Measurements from ENCODE around the gene NOD2.

Gene NOD2

DNA sequence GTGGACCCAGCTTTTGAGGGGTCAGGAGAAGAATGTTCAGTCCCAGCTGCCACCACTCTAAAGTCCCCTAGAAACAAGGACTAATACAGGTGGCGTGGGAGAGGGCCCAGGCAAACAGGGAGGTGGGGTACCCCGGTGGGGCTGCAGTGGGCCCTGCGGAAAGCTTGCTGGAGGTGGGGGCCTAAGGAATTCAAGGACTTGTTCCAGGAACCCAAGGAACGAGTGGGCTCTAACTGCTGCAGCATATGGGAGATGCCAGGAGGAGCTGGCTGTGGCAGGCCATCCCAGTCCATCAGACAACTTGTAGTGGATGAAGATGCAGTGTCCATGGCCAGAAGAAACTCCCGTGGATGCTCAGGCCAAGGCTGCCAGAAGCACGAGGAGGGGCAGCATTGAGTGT is 22.9 kb upstream of the NOD2 start:
- no peak for DNase-seq (ENCODE audit: low spot score)

DNA sequence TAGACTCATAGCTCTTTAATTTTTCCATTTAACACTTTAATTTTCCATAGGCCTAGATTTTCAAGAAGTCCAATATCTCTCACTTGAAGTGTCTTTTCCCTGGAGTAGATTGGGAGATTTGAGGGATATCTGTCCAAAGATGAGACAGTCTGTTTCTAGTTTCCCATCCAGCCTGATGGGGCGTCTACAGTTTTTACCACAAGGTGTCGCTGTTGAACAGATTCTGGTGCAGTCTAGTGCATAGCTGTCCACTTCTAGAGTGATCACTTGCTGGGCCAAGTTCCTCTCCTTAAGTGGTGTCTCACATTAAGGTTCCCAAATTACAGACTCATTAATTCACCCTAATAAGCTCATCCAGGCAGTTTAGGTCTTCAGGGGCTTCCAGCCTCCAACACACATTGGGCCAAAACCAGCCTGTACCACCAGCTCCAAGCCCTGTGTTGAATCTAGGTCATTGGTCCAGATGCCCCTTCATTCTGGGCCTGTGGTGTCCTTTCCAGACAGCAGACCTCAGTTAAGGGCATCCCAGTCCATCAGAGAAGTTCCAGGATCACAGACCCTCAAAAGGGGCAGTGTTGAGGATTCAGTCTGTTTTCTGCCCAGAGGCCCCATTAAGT is 21.7 kb upstream of the NOD2 start:
- no peak for DNase-seq (ENCODE audit: low spot score)

DNA sequence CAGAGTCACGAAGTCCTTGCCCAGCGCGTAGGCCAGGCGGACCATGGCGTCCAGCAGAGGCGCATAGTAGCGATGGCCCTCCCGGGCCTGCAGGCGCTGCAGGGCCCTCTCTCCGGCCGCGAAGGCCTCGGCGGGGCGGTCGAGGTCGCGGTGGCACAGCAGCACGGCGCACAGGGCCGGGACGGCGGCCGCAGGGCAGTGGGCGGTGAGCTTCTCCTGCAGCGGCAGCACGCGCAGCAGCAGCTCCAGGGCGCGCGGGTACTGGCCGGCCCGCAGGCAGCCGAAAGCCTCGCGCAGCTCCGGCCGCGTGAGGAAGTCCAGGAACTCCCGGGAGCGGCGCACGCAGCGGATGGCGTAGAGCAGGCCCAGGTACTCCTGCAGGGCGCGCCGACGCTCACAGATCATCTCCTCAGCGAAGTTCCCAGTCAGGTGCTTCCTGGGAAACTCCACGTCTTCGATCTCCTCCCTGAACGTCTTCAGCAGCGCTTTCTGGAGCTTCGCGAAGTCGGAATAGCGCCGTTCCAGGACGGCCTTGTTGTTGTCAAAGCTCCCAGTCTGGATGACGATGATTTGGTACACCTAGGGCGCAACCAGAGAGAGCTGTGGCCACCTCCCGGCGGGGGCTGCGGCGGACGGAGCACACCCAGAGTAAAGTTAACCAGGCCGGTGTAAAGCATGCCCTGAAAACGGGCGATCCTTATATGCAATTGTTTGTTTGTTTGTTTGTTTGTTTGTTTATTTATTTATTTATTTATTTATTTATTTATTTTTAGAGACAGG is 19.7 kb upstream of the NOD2 start:
- no peak for DNase-seq (ENCODE audit: low spot score)

DNA sequence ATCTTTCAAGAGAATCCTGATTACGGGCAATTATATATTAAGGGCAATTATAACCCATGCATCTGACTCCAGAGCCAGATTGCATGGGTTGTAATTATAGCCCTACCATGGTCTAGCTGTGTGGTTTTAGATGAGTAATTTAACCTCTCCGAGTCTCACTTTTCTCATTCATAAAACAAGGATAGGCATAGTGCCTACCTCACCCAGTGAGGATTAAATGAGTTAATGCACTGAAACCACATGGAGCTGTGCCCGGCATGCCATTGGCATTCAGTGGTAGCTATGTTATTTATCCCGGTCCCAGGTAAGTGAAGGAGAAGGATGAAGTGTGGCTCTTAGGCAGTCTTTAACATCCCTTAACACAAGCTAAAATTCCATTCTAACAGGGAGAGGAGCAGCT is 18.6 kb upstream of the NOD2 start:
- no peak for DNase-seq (ENCODE audit: low spot score)

DNA sequence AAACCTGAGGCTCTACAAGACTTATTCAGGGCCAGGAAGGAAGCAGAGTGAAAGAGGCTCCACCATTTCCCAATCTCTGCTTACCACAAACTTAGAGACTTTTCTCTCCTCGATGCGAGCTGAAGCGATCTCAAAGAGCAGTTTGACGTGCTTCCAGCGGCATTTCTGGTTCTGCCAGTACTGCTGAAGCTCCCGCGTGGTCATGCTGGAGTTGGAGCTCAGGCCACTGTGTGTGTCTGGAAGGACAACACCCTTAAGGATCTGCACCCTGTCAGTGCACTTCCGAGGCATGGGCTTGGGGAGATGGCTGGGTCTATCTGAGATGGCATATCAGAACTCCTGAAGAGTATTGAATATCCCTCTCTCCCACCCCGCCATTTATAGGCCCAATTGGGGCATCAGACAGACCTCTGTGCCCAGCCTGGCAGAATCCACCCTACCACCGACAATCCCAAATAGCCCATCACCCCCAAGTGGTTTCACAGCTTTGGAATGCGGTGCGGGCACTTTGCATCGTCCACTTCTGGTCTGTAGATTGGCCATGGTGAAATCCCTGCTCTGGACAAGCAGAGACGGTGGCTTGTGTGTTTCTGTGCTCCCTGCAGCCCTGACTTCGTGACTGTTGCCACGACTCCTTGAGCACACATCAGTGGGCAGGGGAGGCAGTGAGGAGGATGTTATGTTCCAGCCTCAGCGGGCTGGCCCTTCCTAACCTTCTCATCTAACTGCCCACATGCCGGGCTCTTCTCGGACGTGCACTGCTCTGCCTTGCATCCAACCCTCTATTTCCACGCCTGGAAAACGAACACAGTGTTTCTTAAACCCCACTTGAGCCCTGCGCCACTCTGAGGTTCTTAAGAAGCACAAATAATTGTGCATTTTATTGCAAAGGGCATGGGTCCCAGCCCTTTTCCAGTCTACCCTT is 17.5 kb upstream of the NOD2 start:
- no peak for DNase-seq (ENCODE audit: low spot score)

DNA sequence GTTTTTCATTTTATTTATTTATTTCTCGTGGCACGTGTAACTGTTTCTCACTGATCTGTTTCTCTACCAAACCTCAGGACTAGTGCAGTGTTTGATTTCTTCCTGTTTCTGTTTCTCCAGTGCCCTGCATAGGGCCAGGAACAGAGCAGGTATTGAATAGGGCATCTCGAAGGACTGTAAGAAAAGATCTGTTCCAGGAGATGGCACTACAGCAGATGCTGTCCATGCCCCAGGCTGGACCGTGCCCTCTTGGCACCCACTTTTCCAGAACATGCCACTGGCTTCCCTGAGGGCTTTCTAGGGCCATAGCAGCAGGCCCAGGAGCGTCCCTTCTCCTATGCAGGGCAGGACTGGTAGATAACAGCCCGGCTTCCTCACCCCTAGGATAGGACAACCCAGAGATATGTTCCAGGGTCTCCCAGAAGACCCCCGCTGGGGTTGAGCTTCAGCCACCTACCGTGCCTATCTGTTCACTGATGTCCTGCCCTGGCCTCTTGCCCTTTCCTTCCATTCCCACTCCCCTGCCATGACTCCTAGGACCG is 16.7 kb upstream of the NOD2 start:
- no peak for DNase-seq (ENCODE audit: low spot score)

DNA sequence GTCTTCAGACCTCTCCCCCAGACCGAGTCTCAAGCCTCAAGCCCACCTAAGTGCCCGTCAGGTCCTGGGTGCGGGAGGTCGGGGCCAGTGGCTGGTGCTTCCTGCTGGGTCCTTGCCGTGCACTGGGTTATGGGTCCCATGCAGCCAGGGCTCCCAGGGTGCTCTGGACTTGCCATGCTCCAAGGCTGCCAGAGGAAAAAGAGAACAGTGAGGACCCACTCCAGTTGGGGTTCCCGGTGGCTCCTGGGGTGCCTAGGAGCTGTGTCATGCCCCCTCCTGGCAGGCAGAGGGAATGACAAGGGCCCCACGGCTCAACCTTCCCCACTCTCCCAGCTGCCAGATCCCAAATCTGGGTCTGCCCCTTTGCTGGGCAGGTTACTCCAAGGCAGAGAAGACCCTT is 16.1 kb upstream of the NOD2 start:
- no peak for DNase-seq (ENCODE audit: low spot score)

DNA sequence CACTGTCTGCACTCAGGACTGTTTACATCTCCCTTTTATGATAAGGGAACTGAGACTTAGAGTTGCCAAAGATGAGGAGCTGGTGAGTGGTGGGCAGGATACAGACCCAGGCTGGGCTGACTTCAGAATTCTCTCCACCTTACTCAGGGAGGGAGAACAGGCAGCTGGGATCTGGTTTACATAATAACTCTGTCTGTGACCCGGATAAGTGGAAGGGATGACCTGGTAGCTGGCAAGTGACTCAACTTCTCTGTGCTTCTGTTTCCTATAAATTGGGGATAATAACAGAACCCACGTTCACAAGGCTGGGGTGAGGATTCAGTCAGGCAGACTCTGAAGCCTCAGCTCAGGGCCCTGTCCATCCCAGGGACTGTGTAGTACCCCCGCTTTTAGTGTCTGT is 14.9 kb upstream of the NOD2 start:
- no peak for DNase-seq (ENCODE audit: low spot score)

DNA sequence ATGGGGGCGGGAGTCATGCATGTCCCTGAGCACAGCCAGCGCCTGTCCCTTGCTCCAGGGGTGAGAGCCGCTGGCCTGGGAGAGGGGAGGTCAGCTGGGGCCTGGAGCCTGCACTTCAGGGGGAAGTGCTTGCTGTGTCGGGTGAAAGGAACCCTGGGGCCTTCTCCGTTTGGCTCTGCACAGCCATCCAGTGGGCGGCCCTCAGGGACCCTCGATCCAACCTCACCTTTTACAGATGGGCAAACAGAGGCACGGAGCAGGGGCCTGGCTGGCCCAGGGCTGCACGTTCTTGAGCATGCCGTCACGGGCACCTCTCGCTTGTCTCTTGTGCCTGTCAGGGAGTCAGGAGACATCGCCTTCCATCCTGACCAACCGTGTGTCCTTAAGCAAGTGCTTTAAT is 14.1 kb upstream of the NOD2 start:
- DNase-seq (ENCODE audit: low spot score): no peak

DNA sequence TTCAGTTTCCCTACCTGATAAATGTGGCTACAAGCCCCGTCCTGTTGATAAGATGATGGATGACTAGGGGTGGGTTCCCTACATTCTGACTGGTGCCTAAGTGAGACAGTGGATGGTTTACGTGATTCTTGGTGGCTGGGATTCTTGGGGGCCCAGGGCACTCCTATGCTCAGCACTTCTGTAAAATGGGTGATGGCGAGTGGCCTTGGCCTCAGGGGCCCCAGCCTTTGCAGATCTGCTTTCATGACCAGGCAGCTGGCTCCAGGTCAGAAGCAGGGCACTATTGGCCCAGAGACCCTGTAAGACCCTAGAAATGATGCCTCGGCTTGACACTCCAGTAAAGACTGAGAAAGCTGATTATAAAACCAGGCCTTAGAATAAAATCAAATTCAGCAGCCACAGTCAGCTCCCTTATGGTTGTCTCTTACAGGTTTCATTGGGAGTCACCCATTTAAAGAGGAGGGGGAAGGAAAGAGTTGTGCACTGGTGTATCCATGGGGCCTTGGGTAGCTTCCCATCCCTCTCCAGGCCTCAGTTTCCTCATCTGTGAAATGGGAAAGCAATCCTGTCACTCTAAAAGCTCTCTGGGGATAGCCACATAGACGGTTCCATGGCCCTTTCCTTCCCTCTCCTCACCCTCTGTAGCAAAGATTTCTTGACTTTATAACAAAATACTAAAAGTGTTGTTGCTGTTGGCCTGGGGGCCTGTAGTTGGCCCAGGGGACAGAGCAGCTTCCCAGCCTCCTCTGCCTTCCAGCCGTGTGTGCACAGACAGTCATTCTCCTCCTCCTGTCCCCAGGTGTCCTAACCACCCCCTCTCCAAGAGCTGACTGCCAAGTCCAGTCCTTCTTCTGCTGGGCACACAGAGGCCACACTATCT is 13.5 kb upstream of the NOD2 start:
- DNase-seq (ENCODE audit: low spot score): no peak

DNA sequence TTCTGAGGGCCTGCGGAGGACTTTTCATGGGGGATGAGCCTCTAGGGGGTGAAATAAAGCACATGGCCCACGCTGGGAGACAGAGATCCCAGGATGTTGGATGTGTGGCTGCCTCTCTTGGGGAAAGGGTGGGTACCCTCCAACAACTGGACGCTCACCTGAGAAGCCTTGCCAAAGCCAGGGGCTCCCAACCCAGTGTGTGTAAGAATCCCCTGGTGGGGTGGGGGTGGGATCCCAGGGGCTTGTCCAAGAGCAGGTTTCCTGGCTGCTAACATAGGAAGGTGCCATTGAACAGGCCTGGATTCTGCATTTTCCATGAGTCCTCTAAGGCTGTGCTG is 12.9 kb upstream of the NOD2 start:
- DNase-seq (ENCODE audit: low spot score): no peak

DNA sequence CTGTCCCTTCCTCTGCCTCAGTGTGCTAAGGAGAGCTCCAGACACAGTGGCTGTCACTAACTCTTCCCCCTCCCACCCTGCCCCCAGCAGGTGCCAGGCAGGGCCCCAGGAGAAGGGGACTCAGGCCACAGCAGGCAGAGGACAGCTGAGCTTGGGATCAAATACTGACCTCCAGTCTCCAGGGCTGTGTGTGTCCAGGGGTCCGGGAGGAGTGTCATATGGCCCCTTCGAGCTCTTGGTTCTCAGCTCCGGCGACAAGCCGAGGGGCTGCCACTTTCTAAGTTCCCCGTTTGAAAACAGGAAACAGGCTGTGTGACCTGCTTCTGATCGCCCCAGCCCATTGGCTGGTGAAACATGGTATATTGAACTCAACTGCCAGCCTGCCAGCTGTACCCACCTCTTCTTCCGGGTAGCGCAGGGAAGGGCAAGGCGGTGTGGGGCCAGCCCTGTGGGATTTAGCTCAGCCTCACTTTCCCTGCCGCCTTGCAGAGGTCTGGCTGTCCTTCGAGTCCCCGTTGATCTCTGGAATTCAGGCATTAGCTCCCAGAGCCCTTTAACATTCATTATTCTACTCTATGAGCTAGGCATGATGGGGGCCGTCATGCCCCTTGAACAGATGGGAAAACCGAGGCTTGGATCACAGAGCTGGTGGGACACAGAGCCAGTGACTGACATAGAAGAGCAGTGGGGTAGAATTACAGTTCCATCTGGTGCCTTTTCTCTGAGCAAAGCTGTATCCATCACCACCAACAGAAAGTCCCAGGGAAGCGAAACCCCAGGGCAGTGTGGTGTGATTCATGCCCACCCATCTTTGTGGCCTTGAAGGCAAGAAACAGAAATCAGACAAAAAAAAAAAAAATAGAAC is 12.2 kb upstream of the NOD2 start, which contains the start of gene SNX20:
TSS of gene SNX20 (minus strand) at position 292 of the 865 bp plus-strand sequence. CDS start 3,786 bp downstream, outside the sequence.
- no peak for DNase-seq (ENCODE audit: low spot score)

DNA sequence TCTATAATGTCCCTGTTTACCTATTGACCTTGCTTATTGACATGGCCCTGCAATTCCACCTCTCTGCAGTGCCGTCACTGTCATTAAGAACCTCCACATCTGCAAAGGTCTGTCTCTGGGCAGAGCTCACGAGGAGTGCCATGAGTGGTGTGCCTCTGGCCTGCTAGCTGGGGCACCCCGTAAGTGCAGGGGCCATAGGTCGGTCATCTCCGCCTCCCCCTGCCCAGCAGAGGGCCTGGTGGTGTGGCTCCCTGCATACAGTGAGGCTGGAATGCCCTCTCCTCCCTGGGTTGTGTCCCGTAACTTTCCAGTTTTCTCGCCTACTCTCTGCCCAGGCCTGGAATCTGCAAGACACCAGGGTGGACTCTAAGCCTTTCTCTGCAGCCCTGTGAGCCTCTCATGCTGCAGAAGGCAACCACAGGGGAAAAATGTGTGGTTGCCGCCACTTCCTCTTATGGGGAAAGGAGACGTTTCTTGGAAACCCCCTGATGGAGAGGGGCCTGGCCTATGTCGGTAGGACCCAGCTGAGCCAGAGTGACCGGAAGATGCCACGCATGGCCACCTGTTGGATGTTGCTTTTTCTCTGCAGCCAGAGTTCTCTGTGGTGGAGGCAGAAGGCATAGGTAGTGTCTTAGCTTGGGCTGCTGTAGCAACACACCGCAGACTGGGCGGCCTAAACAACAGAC is 9.6 kb upstream of the NOD2 start:
- DNase-seq (ENCODE audit: low spot score): no peak

DNA sequence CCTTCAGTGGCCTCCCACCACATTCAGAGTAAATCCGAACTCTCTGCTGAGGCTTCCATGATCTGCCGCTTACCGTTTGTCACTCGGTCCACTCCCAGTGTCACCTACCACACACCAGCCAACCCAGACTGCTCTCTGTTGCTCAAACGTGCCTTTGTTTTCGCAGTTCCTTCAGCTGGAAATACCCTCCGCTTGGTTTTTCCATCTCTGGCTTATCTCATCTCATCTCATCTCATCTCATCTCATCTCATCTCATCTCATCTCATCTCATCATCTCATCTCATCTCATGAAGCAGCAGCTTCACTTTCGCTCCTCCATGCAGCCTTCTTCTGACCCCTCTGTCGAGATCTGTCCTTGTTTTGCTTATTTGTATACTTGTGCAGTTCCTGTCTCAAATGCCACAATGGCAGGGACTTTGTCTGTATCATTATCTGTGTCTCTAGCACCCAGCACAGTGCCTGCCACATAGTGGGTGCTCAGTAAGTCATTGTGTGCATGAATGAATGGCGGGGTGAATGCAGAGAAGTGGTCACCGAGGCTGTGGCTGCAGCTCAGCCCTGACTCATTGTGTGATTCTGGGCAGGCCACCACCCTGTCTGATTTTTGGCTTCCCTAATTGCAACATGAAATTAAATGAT is 8.5 kb upstream of the NOD2 start:
- no peak for DNase-seq (ENCODE audit: low spot score)

DNA sequence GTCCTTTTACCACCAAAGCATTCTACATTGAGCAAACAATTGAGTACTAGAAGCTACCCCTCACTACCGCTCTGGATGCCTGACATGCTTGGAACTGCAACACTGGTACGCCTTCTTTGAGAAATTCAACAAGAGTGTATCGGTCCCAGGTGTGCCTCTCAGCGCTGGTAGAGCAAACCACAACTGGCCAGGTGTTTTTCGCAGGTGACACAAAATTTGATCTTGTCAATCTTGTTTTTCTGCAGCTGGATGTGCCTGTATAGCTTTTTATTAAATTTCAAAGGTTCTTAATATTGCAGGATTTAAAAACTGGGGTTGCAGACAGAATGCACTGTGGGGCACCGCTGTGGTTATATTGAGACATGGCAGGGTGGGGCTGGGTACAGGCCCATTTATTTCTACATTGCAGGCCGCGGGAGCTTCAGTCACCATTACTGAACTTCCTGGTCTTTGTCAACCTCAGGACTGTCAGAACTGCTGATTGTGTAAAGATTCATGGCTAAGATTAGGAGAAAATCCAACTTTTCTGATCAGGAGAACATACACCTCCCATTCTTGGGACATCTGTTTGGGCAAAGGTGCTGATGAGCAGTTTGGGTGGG is 7.8 kb upstream of the NOD2 start:
- DNase-seq (ENCODE audit: low spot score): no peak

DNA sequence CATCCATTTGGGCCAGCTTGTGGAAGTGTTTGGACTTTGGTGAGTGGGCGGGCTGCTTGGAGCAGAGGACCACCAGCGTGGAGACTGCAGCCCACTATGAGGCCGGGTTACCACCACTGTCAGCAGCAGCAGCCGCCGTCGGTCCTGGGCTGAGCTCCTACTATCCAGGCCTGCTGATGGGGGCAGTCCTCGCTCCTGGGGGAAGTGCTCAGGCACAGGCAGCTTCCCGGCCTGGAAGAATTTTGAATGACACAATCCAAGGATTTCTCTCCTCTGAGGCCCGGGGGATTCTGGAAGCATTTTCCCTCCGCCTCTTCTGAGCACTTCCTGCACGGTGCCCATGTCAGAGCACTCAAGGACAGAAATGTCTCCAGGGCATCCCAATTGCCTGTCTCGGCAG is 5.3 kb upstream of the NOD2 start:
- no peak for DNase-seq (ENCODE audit: low spot score)

DNA sequence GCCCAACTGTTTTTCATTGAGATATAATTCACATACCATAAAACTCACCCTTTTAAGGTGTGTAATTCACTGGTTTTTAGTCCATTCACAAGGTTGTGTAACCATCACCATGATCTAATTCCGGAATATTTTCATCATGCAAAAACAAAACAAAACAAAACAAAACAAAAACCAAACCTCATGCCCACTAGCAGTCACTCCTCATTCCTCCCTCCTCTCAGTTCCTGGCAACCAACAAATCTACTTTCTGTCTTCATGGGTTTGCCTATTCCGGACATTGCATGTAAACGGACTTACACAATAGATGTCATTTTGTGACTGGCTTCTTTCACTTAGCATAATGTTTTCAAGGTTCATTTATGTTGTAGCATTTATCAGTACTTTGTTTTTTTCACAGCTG is 4.5 kb upstream of the NOD2 start:
- no peak for DNase-seq (ENCODE audit: low spot score)

DNA sequence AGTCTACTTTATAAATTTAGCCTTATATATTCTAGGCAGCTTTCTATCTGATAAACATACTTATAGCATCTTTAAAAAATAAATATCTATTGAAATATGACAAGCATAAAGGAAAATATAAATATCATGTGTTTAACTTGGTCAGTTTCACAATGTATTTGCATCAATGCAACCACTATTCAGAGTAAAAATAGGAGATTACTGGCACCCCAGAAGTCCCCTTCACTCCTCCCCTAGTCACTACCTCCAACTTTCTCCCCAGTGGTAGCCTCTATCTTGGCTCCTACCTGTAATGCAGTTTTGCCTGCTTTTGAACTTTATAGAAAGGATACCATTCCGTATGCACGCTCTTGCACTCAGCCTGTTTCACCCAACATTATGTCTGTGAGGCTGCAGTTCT is 3.2 kb upstream of the NOD2 start:
- DNase-seq (ENCODE audit: low spot score): no peak

DNA sequence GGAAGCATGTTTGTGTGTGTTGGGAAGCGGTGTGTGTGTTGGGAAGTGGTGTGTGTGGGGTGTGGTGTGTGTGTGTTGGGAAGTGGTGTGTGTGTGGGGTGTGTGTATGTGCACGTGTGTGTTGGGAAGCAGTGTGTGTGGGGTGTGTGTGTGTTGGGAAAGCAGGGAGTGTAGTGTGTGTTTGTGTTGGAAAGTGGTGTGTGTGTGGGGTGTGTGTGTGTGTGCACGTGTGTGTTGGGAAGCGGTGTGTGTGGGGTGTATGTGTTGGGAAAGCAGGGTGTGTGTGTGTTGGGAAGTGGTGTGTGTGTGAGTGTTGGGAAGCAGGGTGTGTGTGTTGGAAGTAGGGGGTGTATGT is 785 bp upstream of the NOD2 start:
- DNase-seq (ENCODE audit: low spot score): no peak

Measured in left forelimb (tissue), 1 donor.